ENCODE measurements around the gene ROR2.

- TF ChIP-seq EZH2 (IDR thresholded peaks at IDR 0.05) (no peak), POLR2AphosphoS5 (IDR thresholded peaks at IDR 0.05; ENCODE audit: borderline replicate concordance, low read depth, low read length) (no peak), FOXP2 (optimal IDR thresholded peaks at IDR 0.05; ENCODE audit: control extremely low read depth, extremely low read length, insufficient read depth) (no peak)
Measured at GRCh38 chr9:91676046-91676445, 274.0 kb downstream of the ROR2 start.

All from SK-N-MC (cell line).